Keratinocyte (primary cell): Measurements from ENCODE around the gene EPSTI1. TPM values are rescaled to one million over a fixed set of nuclear protein-coding genes. Genes with fewer than 3 reads are reported as not detected.

ENCODE experiments used
- DNase-seq: peaks from one replicate; pipeline ENCODE4 v3.0.0-alpha.2; 2011; ENCODE audit warnings: low read depth, missing footprints, low spot score
- FAIRE-seq: peaks from 2 replicates; lab custom pipeline; 2011; peaks lifted over from hg19 to GRCh38; lab: Jason Lieb, UNC
- H2AFZ ChIP-seq: 2 replicates; pipeline ENCODE4 v1.6.0; 2012; ENCODE audit warnings: low read length, control low read depth, inconsistent platforms; ENCODE audit not compliant: control insufficient read depth
- H3K27ac ChIP-seq: 2 replicates; pipeline ENCODE4 v1.5.1; 2011; ENCODE audit warnings: low read length; ENCODE audit not compliant: control insufficient read depth, insufficient read depth
- H3K27me3 ChIP-seq: 3 replicates; pipeline ENCODE4 v1.6.0; 2011; ENCODE audit warnings: low read length; ENCODE audit not compliant: control insufficient read depth, insufficient read depth; ENCODE audit errors: extremely low read depth
- H3K36me3 ChIP-seq, 2 experiments: 2 replicates in 1 of 2; 3 replicates in 1 of 2; pipeline ENCODE4 v1.5.1; 2011; ENCODE audit warnings: low read length in 2 of 2, mild to moderate bottlenecking in 1 of 2; ENCODE audit not compliant: control insufficient read depth in 2 of 2, insufficient read depth in 2 of 2; ENCODE audit errors: extremely low read depth in 1 of 2
- H3K4me1 ChIP-seq: 3 replicates; pipeline ENCODE4 v1.5.1; 2011; ENCODE audit warnings: low read length; ENCODE audit not compliant: control insufficient read depth, insufficient read depth; ENCODE audit errors: extremely low read depth
- H3K4me2 ChIP-seq: 3 replicates; pipeline ENCODE4 v1.6.0; 2011; ENCODE audit warnings: low read depth, low read length; ENCODE audit not compliant: control insufficient read depth, insufficient read depth; ENCODE audit errors: extremely low read depth
- H3K4me3 ChIP-seq, 3 experiments: fragments of 200-600 bp in 1 of 3; sonication (generic) in 1 of 3; 2 replicates in 2 of 3; 3 replicates in 1 of 3; pipeline ENCODE4 v1.5.1; 2011 to 2016; ENCODE audit warnings: low read length in 3 of 3, mild to moderate bottlenecking in 3 of 3, control low read depth in 2 of 3, inconsistent platforms in 1 of 3, low read depth in 1 of 3, mixed read lengths in 1 of 3, mixed run types in 1 of 3, moderate library complexity in 1 of 3; ENCODE audit not compliant: control insufficient read depth in 2 of 3, insufficient read depth in 2 of 3; ENCODE audit errors: extremely low read depth in 1 of 3
- H3K79me2 ChIP-seq: 2 replicates; pipeline ENCODE4 v1.6.0; 2012; ENCODE audit warnings: low read length; ENCODE audit not compliant: control insufficient read depth, insufficient read depth
- H3K9ac ChIP-seq: 3 replicates; pipeline ENCODE4 v1.6.0; 2011; ENCODE audit warnings: low read length; ENCODE audit not compliant: control insufficient read depth, insufficient read depth; ENCODE audit errors: extremely low read depth
- H3K9me1 ChIP-seq: 3 replicates; pipeline ENCODE4 v1.6.0; 2011; ENCODE audit warnings: low read length; ENCODE audit not compliant: control insufficient read depth, insufficient read depth; ENCODE audit errors: extremely low read depth
- H3K9me3 ChIP-seq: 2 replicates; pipeline ENCODE4 v1.5.1; 2012; ENCODE audit warnings: low read depth, low read length; ENCODE audit not compliant: control insufficient read depth
- H4K20me1 ChIP-seq: 3 replicates; pipeline ENCODE4 v1.6.0; 2011; ENCODE audit warnings: low read length; ENCODE audit not compliant: control insufficient read depth, insufficient read depth; ENCODE audit errors: extremely low read depth
- EZH2 ChIP-seq: IDR thresholded peaks from one replicate; pipeline ENCODE4 v1.6.1; 2012; ENCODE audit warnings: inconsistent platforms, mild to moderate bottlenecking, low read length, moderate library complexity
- dilution Hi-C: fragments of 300-500 bp; cut with MboI; formaldehyde crosslinking; loops from one replicate; pipeline ENCODE4 v1.7.0; 2020; ENCODE audit warnings: low sequenced_read_pairs; ENCODE audit not compliant: extremely low pct_ligation_motif_present
- polyA plus RNA-seq, 5 experiments: library from polyadenylated mRNA; depleted of rRNA in 3 of 5; stranded (reverse) in 3 of 5; stranded (forward) in 1 of 5; unstranded in 1 of 5; fragments of >200 nt; gene quantifications; 1 replicate in 1 of 5; 2 replicates in 3 of 5; 3 replicates in 1 of 5; pipeline versions ENCODE4 v1.2.1 to v1.2.3, GENCODE V29; 2011 to 2012; ENCODE audit warnings: missing spikeins in 2 of 5, low read depth in 1 of 5, low replicate concordance in 1 of 5
- TF ChIP-seq, protein P1 (sequence below), 3 experiments: IDR thresholded peaks in 1 of 3; conservative IDR thresholded peaks in 1 of 3; optimal IDR thresholded peaks in 1 of 3; 2 replicates in 2 of 3; 3 replicates in 1 of 3; pipeline versions ENCODE3 to v1.5.1; 2011; ENCODE audit warnings: low read length in 3 of 3, mild to moderate bottlenecking in 3 of 3, moderate library complexity in 2 of 3, control low read depth in 1 of 3, inconsistent platforms in 1 of 3; ENCODE audit not compliant: insufficient read depth in 2 of 3; ENCODE audit errors: extremely low read depth in 1 of 3

Gene EPSTI1
- polyA plus RNA-seq, 1 donor (not counting 4 experiments of a cell fraction or from before 2014, with no cell fraction given): 13.0 TPM

DNA sequence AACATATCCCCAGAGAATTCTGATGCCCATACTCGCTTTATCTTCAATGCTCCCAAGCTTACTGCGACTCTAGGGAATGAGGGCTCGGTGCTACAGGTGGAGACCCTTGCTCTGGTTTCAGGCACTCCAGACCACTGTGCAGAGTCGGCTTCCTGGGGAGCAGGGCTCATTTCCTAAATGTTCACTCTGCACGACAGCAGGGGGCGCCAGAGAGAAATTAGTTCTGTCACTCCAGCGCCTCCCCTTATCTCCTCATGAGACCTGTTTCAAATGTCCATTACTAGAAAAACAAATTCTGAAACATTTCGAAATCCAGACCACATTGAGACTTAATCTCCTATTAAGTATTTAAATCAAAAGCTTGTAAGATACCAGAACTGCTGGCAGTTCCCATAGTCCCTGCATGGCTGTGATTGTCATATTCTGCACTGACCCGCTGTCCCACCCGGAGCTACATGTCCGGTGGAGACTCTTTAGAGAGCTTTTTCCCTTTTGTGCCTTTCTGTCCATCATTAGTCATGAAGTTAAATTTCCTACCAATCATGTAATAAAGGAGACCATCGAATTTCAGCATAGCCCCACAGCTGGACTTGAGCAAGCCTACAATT lies 22.4 kb downstream of the EPSTI1 start:
- FAIRE-seq (peak; percentile 76), DNase-seq (no peak)
- Histone ChIP-seq H3K36me3 (peaks cover 1 to 2% of the 10 kb centered on the region in 2 experiments), H3K27me3 (no peaks in the 10 kb centered on the region), H3K4me2 (no peak overlapping the region), H3K9me3 (no peaks in the 10 kb centered on the region), H3K4me1 (peaks cover 18% of the 10 kb centered on the region), H3K79me2 (no peaks in the 10 kb centered on the region), H3K4me3 (no peak overlapping the region), H4K20me1 (no peaks in the 10 kb centered on the region), H2AFZ (no peak overlapping the region), H3K9me1 (no peaks in the 10 kb centered on the region), H3K27ac (no peak overlapping the region), H3K9ac (no peak overlapping the region)
- dilution Hi-C loops: no loop called here
- TF ChIP-seq, protein P1, sequence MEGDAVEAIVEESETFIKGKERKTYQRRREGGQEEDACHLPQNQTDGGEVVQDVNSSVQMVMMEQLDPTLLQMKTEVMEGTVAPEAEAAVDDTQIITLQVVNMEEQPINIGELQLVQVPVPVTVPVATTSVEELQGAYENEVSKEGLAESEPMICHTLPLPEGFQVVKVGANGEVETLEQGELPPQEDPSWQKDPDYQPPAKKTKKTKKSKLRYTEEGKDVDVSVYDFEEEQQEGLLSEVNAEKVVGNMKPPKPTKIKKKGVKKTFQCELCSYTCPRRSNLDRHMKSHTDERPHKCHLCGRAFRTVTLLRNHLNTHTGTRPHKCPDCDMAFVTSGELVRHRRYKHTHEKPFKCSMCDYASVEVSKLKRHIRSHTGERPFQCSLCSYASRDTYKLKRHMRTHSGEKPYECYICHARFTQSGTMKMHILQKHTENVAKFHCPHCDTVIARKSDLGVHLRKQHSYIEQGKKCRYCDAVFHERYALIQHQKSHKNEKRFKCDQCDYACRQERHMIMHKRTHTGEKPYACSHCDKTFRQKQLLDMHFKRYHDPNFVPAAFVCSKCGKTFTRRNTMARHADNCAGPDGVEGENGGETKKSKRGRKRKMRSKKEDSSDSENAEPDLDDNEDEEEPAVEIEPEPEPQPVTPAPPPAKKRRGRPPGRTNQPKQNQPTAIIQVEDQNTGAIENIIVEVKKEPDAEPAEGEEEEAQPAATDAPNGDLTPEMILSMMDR (optimal IDR thresholded peaks at IDR 0.05 in 1 of 3, IDR thresholded peaks at IDR 0.05 in 1 of 3, conservative IDR thresholded peaks at IDR 0.05 in 1 of 3; ENCODE audit: extremely low read depth in 1 of 3, insufficient read depth in 2 of 3, low read length in 3 of 3): peak; percentile 75 to 85 (median 82)
- TF ChIP-seq EZH2: no peak

DNA sequence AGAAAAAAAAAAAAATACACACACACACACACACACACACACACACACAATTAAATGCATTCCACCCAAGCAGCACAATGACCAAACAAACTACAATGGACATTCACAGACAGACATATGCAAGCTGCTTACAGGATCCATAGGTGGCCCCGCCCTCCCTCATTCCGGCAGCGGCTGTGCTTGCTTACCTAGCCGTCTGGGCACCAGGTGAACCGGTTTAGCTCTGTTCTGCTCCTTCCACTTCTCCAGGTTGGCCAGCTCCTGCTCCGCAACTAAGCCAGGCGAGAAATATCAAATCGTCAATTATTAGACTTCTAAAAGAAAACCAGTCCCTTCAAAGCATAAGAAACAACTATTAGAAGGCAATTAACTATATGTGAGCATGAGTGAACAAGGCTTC lies 23.1 kb downstream of the EPSTI1 start:
- Histone ChIP-seq H3K27ac (no peak overlapping the region), H3K4me1 (peaks cover 18% of the 10 kb centered on the region), H3K79me2 (no peaks in the 10 kb centered on the region), H3K4me2 (peak overlapping the region; percentile 24), H3K9me3 (no peaks in the 10 kb centered on the region), H3K9ac (peak overlapping the region; percentile 4), H3K9me1 (no peaks in the 10 kb centered on the region), H3K4me3 (no peak overlapping the region), H2AFZ (no peak overlapping the region), H3K27me3 (no peaks in the 10 kb centered on the region), H4K20me1 (no peaks in the 10 kb centered on the region), H3K36me3 (peaks cover 1 to 2% of the 10 kb centered on the region in 2 experiments)
- no peak for FAIRE-seq
- dilution Hi-C loops: no loop called here
- TF ChIP-seq, protein P1 (optimal IDR thresholded peaks at IDR 0.05 in 1 of 3, IDR thresholded peaks at IDR 0.05 in 1 of 3, conservative IDR thresholded peaks at IDR 0.05 in 1 of 3; ENCODE audit: extremely low read depth in 1 of 3, insufficient read depth in 2 of 3, low read length in 3 of 3): no peak
- TF ChIP-seq EZH2: no peak
- no peak for DNase-seq
